ENCODE data around the gene C13orf46.

C13orf46 gene

DNA sequence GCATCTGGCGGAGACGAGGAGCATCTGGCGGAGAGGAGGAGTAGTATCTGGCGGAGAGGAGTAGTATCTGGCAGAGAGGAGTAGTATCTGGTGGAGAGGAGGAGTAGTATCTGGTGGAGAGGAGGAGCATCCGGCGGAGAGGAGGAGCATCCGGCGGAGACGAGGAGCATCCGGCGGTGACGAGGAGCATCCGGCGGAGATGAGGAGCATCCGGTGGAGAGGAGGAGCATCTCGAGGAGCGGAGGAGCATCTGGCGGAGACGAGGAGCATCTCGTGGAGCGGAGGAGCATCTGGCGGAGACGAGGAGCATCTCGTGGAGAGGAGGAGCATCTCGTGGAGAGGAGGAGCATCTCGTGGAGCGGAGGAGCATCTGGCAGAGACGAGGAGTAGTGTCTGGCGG lies 18.6 kb downstream of the C13orf46 start:
- no peak for DNase-seq (ENCODE audit: low read depth)
- TF ChIP-seq, protein P1, sequence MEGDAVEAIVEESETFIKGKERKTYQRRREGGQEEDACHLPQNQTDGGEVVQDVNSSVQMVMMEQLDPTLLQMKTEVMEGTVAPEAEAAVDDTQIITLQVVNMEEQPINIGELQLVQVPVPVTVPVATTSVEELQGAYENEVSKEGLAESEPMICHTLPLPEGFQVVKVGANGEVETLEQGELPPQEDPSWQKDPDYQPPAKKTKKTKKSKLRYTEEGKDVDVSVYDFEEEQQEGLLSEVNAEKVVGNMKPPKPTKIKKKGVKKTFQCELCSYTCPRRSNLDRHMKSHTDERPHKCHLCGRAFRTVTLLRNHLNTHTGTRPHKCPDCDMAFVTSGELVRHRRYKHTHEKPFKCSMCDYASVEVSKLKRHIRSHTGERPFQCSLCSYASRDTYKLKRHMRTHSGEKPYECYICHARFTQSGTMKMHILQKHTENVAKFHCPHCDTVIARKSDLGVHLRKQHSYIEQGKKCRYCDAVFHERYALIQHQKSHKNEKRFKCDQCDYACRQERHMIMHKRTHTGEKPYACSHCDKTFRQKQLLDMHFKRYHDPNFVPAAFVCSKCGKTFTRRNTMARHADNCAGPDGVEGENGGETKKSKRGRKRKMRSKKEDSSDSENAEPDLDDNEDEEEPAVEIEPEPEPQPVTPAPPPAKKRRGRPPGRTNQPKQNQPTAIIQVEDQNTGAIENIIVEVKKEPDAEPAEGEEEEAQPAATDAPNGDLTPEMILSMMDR (conservative IDR thresholded peaks at IDR 0.05; ENCODE audit: low read length): no peak
- H3K4me3 ChIP-seq (ENCODE audit: low read length): no peak overlapping the region

DNA sequence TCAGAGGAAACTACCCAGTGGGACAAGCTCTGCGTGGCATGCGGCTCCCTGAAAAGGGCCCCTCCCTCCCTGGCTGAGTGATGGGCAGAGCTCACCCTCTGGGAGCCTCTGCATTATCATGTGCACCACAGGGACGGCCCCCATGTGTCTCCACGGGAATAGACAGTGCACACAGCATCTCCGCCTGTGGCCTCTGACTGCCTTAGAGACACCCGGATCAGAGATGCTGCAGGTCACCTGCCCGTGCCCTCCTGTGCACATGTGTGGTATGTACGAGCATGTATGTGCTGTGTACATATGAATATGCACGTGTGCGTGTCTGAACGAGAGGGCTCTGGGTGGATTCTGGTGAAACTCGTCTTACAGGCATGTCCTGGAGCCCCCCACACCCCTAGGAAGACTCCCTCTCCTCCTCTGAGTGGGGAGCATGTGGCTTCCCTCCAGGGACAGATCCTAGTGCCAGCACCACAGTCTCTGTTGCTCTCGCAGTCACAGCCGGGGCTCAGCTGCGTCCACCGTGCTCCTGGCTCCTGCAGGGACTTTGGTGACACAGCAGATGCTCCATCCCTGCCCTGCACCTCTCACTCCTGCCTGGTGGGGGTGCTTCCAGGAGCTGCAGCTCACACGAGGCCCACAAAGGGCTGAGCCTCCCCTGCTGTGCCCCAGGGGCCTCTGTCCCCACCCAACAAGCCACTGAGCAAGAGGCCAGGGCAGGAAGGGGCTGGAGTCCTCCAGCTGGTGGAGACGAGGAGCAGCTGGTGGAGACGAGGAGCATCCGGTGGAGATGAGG lies 19.6 kb downstream of the C13orf46 start:
- H3K4me3 ChIP-seq (ENCODE audit: low read length): no peak overlapping the region
- no peak for DNase-seq (ENCODE audit: low read depth)
- TF ChIP-seq, protein P1 (conservative IDR thresholded peaks at IDR 0.05; ENCODE audit: low read length): no peak

DNA sequence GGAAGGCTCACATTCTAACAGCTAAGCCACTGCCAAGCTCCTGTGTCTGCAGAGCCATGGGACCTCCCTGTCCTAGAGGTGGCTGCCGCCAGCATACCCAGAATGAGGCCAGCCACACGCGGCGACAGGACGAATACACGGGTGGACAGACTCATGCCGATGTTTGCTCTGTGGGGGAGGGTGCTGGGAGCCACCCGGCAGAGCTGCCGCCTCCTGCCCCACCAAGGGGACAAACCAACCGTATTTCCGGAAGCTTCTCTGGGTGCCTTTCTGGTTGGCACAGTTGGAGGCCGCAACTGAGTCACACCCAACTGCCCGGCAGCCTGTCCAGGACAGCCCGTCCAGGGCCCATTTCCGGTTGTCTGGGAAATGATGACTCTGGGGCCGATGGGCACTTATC lies 20.3 kb downstream of the C13orf46 start:
- TF ChIP-seq, protein P1 (conservative IDR thresholded peaks at IDR 0.05; ENCODE audit: low read length): no peak
- H3K4me3 ChIP-seq (ENCODE audit: low read length): no peak overlapping the region
- no peak for DNase-seq (ENCODE audit: low read depth)

DNA sequence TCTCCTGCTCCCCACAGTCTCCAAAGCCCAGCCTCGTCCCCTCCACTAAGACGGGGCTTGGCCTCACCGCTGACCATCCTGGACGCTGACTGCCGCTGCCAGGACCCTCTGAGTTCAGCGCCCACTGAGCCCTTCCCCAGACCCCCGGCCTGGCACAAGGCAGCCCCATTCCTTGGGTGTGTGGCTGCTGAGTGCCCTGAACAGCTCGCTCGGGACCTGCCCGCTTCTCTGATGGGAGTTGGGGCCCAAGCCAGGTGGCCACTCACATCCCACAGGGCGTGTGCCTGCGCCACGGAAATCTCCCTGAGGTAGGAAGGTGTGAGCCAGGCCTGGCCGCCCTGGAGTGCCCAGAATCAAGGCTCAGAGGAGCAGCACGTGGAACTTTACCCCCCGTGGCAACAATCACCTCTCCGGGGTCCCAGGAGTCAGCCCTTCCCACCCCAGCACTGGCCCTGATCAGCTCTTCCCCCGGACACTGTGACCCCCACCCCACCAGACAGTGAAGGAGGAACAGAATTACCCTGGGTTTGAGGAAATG lies 20.8 kb downstream of the C13orf46 start:
- DNase-seq (ENCODE audit: low read depth): no peak
- TF ChIP-seq, protein P1 (conservative IDR thresholded peaks at IDR 0.05; ENCODE audit: low read length): no peak
- H3K4me3 ChIP-seq (ENCODE audit: low read length): no peak overlapping the region

DNA sequence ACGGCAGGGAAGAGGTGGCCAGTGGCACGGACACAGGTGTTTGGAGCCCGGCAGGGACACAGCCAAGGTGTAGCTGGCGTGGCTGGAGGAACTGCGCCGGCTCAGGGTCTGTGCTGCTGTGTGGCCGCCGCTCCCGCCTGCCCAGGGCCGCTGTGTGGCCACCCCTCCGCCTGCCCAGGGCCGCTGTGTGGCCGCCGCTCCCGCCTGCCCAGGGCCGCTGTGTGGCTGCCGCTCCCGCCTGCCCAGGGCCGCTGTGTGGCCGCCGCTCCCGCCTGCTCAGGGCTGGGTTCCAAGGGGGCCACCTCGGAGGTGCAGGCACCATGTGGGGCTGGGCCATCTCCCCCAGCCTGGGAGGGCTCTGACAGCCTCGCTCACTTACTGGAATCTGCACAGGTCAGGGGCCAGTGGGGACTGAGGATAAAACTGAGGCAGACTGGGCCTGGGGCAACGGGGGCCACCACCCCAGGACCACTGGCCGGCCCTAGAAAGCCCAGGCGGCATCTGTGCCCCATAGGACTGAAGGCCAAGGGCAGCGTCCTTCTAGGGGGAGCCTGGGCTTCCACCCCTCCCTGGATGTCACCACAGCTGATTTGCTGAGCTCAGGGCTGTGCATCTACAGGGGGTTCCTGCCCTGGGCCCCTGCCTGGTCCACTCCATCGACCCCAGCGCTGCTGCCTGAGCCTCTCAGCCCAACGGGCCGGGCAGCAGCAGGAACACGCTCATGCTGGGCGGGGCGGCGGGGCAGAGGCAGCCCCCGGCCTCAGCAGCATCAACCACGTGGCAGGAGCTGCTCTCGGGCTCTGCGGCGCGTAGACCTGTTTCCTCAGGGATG lies 21.5 kb downstream of the C13orf46 start:
- TF ChIP-seq, protein P1 (conservative IDR thresholded peaks at IDR 0.05; ENCODE audit: low read length): no peak
- no peak for DNase-seq (ENCODE audit: low read depth)
- no peak overlapping the region for H3K4me3 ChIP-seq (ENCODE audit: low read length)

DNA sequence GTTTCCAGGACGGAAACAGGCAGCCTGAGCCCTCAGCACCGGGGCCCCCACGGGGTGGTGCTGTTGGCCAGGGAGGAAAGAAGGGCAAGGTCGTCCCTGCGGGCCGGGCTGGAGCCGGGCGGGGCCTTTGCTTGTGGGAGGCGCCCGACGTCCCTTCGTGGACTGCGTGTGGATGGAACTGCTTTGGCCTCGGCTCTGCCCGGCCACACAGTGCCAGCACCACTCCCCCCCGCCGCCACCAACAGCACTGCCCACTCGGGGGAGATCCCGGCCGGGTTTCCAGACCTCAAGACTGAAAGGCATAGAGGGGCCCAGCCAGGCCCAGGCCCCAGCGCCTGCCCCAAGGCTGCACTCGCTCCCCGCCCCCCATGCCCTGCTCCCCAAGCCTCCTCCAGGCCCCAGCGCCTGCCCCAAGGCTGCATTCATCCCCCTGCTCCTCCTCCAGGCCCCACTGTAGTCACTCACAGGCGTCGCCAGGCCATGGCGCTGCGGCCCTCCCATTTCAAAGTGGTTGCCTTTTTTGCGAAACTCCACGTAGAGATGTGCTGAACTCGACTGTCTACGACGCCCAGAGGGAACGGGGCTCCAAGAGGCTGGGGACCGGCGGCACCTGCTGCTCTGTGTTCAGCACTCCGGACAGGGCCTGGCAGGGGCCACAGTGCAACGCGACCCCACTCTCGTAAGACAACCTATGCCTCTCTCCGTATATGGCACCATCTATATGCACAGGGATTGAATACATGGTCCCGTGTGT lies 22.5 kb downstream of the C13orf46 start:
- peak; percentile 83 for DNase-seq (ENCODE audit: low read depth)
- no peak overlapping the region for H3K4me3 ChIP-seq (ENCODE audit: low read length)
- TF ChIP-seq, protein P1 (conservative IDR thresholded peaks at IDR 0.05; ENCODE audit: low read length): peak; percentile 80

Measured in AG10803 (cell line).